K562 (cell line): ENCODE measurements around the gene PTCRA. TPM values are rescaled to one million over a fixed set of nuclear protein-coding genes. Genes with fewer than 3 reads are reported as not detected.

Experiments
- ATAC-seq: fragments of 200-7000 bp; cut with Tn5 transposase; 3 replicates; pipeline ENCODE4 v1.9.1; 2020; ENCODE audit warnings: moderate library complexity
- BruUV-seq: library from RNA; stranded (reverse); fragments of 400-500 nt; replicated peaks from 2 replicates; lab custom pipeline; 2021; lab: Mats Ljungman, UMichigan
- CTCF ChIA-PET: fragments of 300-600 bp; formaldehyde crosslinking; extraction: SDS; loops from one replicate; lab custom pipeline; 2021; ENCODE audit warnings: low intra/inter-chr PET ratio; lab: Yijun Ruan, JAX
- POLR2A ChIA-PET: fragments of 300-600, 350-650 bp; sonication (Branson Sonifier 250); formaldehyde crosslinking; extraction: SDS; loops from one replicate; lab custom pipeline; 2021; ENCODE audit warnings: antibody characterized with exemption, inconsistent platforms; lab: Yijun Ruan, JAX
- DNase-seq, 4 experiments: peaks; one replicate each; pipeline versions ENCODE4 v3.0.0 to v3.0.0-alpha.2; 2011 to 2018; ENCODE audit warnings: low spot score in 3 of 4, mixed read lengths in 3 of 4; ENCODE audit errors: extremely low read depth in 1 of 4
- FAIRE-seq: peaks from 2 replicates; lab custom pipeline; 2011; peaks lifted over from hg19 to GRCh38; lab: Jason Lieb, UNC
- H2AFZ ChIP-seq: 2 replicates; pipeline ENCODE4 v1.6.0; 2011; ENCODE audit warnings: low read depth, low read length, control low read depth, inconsistent platforms
- H3K27ac ChIP-seq: fragments of 200-600 bp; 3 replicates; pipeline ENCODE4 v1.8.0; 2011; ENCODE audit warnings: low read depth, mild to moderate bottlenecking, control low read depth, inconsistent platforms, low read length, moderate library complexity, mixed read lengths; ENCODE audit errors: extremely low read depth
- H3K27me3 ChIP-seq, 2 experiments: fragments of 300-600 bp in 1 of 2; 2 replicates in 1 of 2; 3 replicates in 1 of 2; pipeline versions ENCODE4 v1.6.0 to v1.8.0; 2011; ENCODE audit warnings: inconsistent platforms in 2 of 2, low read length in 2 of 2, mild to moderate bottlenecking in 1 of 2, mixed read lengths in 1 of 2, moderate library complexity in 1 of 2; ENCODE audit not compliant: control insufficient read depth in 2 of 2, insufficient read depth in 2 of 2
- H3K36me3 ChIP-seq: fragments of 300-600 bp; 3 replicates; pipeline ENCODE4 v1.8.0; 2011; ENCODE audit warnings: mild to moderate bottlenecking, low read length, inconsistent platforms; ENCODE audit not compliant: control insufficient read depth, insufficient read depth
- H3K4me1 ChIP-seq, 2 experiments: fragments of 200-600 bp in 1 of 2; replicated peaks in 1 of 2; 2 replicates in 1 of 2; 3 replicates in 1 of 2; pipeline versions ENCODE4 v1.5.1 to v1.8.0; 2011; ENCODE audit warnings: inconsistent platforms in 2 of 2, low read length in 2 of 2, mild to moderate bottlenecking in 1 of 2, mixed read lengths in 1 of 2, moderate library complexity in 1 of 2; ENCODE audit not compliant: control insufficient read depth in 2 of 2, insufficient read depth in 2 of 2
- H3K4me2 ChIP-seq: 2 replicates; pipeline ENCODE4 v1.6.1; 2011; ENCODE audit warnings: low read length, control low read depth, inconsistent platforms, mixed read lengths; ENCODE audit not compliant: insufficient read depth
- H3K4me3 ChIP-seq: fragments of 200-600 bp; sonication (generic), shearing (Covaris generic); 2 replicates; pipeline ENCODE4 v1.5.1; 2016; ENCODE audit warnings: control low read depth, inconsistent platforms
- H3K79me2 ChIP-seq: fragments of 200-600 bp; 3 replicates; pipeline ENCODE4 v1.8.0; 2011; ENCODE audit warnings: low read length, inconsistent platforms; ENCODE audit not compliant: control insufficient read depth, insufficient read depth
- H3K9ac ChIP-seq, 2 experiments: 2 replicates each; pipeline versions ENCODE4 v1.6.0 to v1.6.1; 2011; ENCODE audit warnings: low read depth in 2 of 2, low read length in 2 of 2, control low read depth in 1 of 2, inconsistent platforms in 1 of 2, mild to moderate bottlenecking in 1 of 2, mixed read lengths in 1 of 2; ENCODE audit not compliant: insufficient read depth in 1 of 2
- H3K9me1 ChIP-seq: one replicate; pipeline ENCODE4 v1.6.0; 2011; ENCODE audit warnings: inconsistent platforms, mild to moderate bottlenecking, low read length, moderate library complexity; ENCODE audit not compliant: control insufficient read depth, insufficient read depth
- H3K9me3 ChIP-seq: replicated peaks from 2 replicates; pipeline ENCODE4 v1.5.1; 2011; ENCODE audit warnings: low read depth, low read length, inconsistent platforms; ENCODE audit not compliant: control insufficient read depth, insufficient read depth
- H4K20me1 ChIP-seq: replicated peaks from 2 replicates; pipeline ENCODE4 v1.6.1; 2011; ENCODE audit warnings: low read length, inconsistent platforms, mixed read lengths; ENCODE audit not compliant: control insufficient read depth, insufficient read depth
- E2F3 ChIP-seq: fragments of 250-450 bp; sonication (Bioruptor Pico); IDR thresholded peaks from 2 replicates; pipeline ENCODE4 v1.4.0; 2020; ENCODE audit warnings: mild to moderate bottlenecking
- FOXA1 ChIP-seq: fragments of 450-650 bp; IDR thresholded peaks from 2 replicates; pipeline ENCODE4 v1.6.1; 2016; ENCODE audit warnings: mild to moderate bottlenecking, borderline replicate concordance
- FOXK2 ChIP-seq, 2 experiments: fragments of 450-650 bp; IDR thresholded peaks in 1 of 2; conservative IDR thresholded peaks in 1 of 2; 2 replicates each; pipeline ENCODE4 v1.6.1; 2016; ENCODE audit warnings: low read depth in 2 of 2, mild to moderate bottlenecking in 1 of 2
- OTX1 ChIP-seq: fragments of 450-650 bp; formaldehyde crosslinking; IDR thresholded peaks from 2 replicates; pipeline ENCODE4 v1.4.0; 2022; ENCODE audit warnings: mild to moderate bottlenecking
- POLR2G ChIP-seq: fragments of 200-400 bp; formaldehyde crosslinking; IDR thresholded peaks from 2 replicates; pipeline ENCODE4 v1.6.1; 2017; ENCODE audit warnings: low read depth, mild to moderate bottlenecking, antibody characterized with exemption, low read length, moderate library complexity
- RHOXF2B ChIP-seq: fragments of 250-450 bp; sonication (Bioruptor Pico); conservative IDR thresholded peaks from 2 replicates; pipeline ENCODE4 v1.5.1; 2021
- SETDB1 ChIP-seq: IDR thresholded peaks from one replicate; pipeline ENCODE4 v1.6.1; 2012; ENCODE audit warnings: low read length, control low read depth, inconsistent platforms
- ZC3H11A ChIP-seq: IDR thresholded peaks from 2 replicates; pipeline ENCODE4 v1.6.1; 2012; ENCODE audit warnings: low read depth, low read length, improper control_type of control experiment
- WGBS: fragments of 100-300 bp; shearing (Covaris generic); methylation state at CpG from one replicate; pipeline ENCODE4 v1.1.6; 2016; ENCODE audit warnings: low coverage, mixed read lengths; ENCODE audit not compliant: insufficient coverage; ENCODE audit errors: missing lambda C conversion rate; 5-methylcytosine and 5-hydroxymethylcytosine counted together
- in situ Hi-C: fragments of 300-500 bp; cut with MboI; formaldehyde crosslinking; loops from 4 replicates; pipeline ENCODE4 v1.15.0; 2018; ENCODE audit warnings: inconsistent platforms, mixed read lengths
- intact Hi-C: fragments of 100-400 bp; cut with micrococcal nuclease; formaldehyde crosslinking; loops from 2 replicates; pipeline ENCODE4 v1.14.2; 2022
- polyA plus RNA-seq, 8 experiments: library from polyadenylated mRNA; depleted of rRNA in 4 of 8; stranded (reverse) in 5 of 8; unstranded in 3 of 8; fragments of >200 nt; fragmentation: Nextera tagmentation in 2 of 8; fragmentation: Illumina TruSeq in 1 of 8; extraction: Ambion mirVana in 2 of 8; extraction: Trizol in 1 of 8; gene quantifications; 2 replicates each; pipeline versions ENCODE4 v1.2.1 to v1.2.3, GENCODE V29; 2011 to 2014; ENCODE audit warnings: inconsistent platforms in 1 of 8, missing spikeins in 1 of 8
- total RNA-seq, 7 experiments: library from RNA; depleted of rRNA in 6 of 7; stranded (reverse); fragments of >200 nt in 6 of 7; fragmentation: Illumina TruSeq in 2 of 7; extraction: Trizol in 2 of 7; gene quantifications; 2 replicates each; pipeline versions ENCODE4 v1.2.1 to v1.2.3, GENCODE V29; 2011 to 2021; ENCODE audit warnings: low replicate concordance in 1 of 7
- TF ChIP-seq, protein P1 (sequence below): fragments of 250-450 bp; sonication (Bioruptor Pico); IDR thresholded peaks from 2 replicates; pipeline ENCODE4 v1.8.0; 2021; ENCODE audit warnings: mild to moderate bottlenecking, moderate library complexity

PTCRA gene
- total and polyA plus RNA-seq, 9 of the 15 experiments (the other 6 are each of a cell fraction or from before 2014, with no cell fraction given), result 0.21 TPM; not detected in 8

DNA sequence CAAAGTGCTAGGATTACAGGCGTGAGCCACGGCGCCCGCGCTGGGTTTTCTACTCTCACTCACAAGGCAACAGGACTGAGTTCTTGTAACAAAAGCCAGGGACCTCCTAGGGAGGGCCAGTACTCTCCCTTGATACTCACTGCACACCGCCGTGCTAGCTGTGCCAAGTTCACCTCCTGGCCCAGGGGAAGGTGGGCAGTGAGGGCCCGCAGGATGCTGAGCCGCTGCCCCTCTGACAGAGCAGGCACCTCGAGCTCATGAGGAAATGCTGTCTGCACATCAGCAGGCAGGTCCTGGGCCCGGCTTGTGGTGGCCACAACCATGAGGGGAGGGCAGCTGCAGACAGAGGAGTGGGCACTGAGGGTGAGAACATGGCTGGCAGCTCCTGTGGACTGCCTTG, 51.4 kb downstream of the PTCRA start:
- 0 out of 2 replicates have a peak, but pooled peaks have one; percentile 21 for TF ChIP-seq POLR2G
- TF ChIP-seq RHOXF2B (CRISPR knock-in tag), result no peak
- POLR2A ChIA-PET, result interaction anchor here (0.6 kb wide), 1 partner anchor 9 kb away, joined by 3 read pairs; no protein-coding TSS in a partner anchor
- Histone ChIP-seq H3K4me3 (no peak overlapping the region), H3K36me3 (peaks cover 55% of the 10 kb centered on the region; the same call in 2 of the 3 replicates), H3K27me3 (no peaks in the 10 kb centered on the region), H3K4me1 (peaks cover 12 to 22% of the 10 kb centered on the region in 2 experiments), H3K9me3 (no peaks in the 10 kb centered on the region), H3K9me1 (no peaks in the 10 kb centered on the region), H2AFZ (no peak overlapping the region), H3K79me2 (no peaks in the 10 kb centered on the region), H3K27ac (no peak overlapping the region), H4K20me1 (no peaks in the 10 kb centered on the region), H3K9ac (peak overlapping the region in 1 of 2 experiments; percentile 17; a peak in 1 of 4 replicates), H3K4me2 (no peak overlapping the region)
- in situ Hi-C loops, result no loop called here
- intact Hi-C loops, result no loop called here
- CTCF ChIA-PET, result no interaction called here
- no TSS peak for BruUV-seq
- WGBS, result 85% methylated on average over 11 of the region's 11 CpGs
- no peak for DNase-seq
- no peak for ATAC-seq
- no peak for FAIRE-seq

DNA sequence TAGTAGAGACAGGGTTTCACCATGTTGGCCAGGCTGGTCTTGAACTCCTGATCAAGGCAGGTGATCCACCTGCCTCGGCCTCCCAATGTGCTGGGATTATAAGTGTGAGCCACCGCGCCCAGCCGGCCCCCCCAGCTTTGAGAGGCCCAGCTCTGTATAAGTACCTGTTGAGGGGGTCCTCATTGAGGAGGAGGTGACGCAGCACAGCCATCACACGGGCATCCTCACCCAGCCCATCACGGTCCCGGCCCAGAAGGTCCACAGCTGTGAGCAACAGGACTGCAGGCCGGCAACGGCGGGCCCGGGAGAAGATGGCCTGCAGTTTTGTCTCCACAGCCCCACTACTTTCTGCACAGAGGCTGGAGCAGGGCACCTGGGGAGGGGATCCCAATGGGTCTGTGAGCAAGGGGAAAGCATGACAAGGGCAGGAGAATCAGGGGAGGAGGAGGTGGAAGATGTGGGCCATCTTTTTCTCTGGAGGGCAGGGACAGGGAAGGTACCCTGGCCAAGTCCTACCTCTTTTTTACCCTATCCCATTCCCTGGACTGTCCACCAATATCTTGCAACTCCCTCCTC, 52.4 kb downstream of the PTCRA start:
- H3K27me3 ChIP-seq, result no peaks in the 10 kb centered on the region
- FAIRE-seq, result no peak
- no peaks in the 10 kb centered on the region for H3K79me2 ChIP-seq
- H3K27ac ChIP-seq, result no peak overlapping the region
- peaks cover 12 to 22% of the 10 kb centered on the region in 2 experiments for H3K4me1 ChIP-seq
- H3K4me2 ChIP-seq, result no peak overlapping the region
- BruUV-seq, result no TSS peak
- no peak overlapping the region; a peak in 1 of 4 replicates for H3K9ac ChIP-seq
- in situ Hi-C loops (no loop called here), intact Hi-C loops (no loop called here)
- H3K9me1 ChIP-seq, result no peaks in the 10 kb centered on the region
- no peak overlapping the region for H2AFZ ChIP-seq
- no peak overlapping the region for H3K4me3 ChIP-seq
- H4K20me1 ChIP-seq, result no peaks in the 10 kb centered on the region
- WGBS, result 89% methylated on average over 12 of the region's 12 CpGs
- H3K36me3 ChIP-seq, result peaks cover 55% of the 10 kb centered on the region; the same call in 2 of the 3 replicates
- CTCF ChIA-PET, result no interaction called here
- no peak for ATAC-seq
- POLR2A ChIA-PET, result interaction anchor here (0.6 to 0.7 kb wide), 3 partner anchors 11 to 505 kb away, joined by 3 read pairs; partner anchors contain the start of gene PEX6
- no peak for DNase-seq
- no peaks in the 10 kb centered on the region for H3K9me3 ChIP-seq
- TF ChIP-seq E2F3 (no peak), SETDB1 (no peak), ZC3H11A (no peak), FOXK2 (conservative IDR thresholded peaks at IDR 0.05 in 1 of 2, IDR thresholded peaks at IDR 0.05 in 1 of 2; ENCODE audit: low read depth in 2 of 2) (no peak), OTX1 (CRISPR knock-in tag) (no peak), FOXA1 (no peak)
- TF ChIP-seq, protein P1, sequence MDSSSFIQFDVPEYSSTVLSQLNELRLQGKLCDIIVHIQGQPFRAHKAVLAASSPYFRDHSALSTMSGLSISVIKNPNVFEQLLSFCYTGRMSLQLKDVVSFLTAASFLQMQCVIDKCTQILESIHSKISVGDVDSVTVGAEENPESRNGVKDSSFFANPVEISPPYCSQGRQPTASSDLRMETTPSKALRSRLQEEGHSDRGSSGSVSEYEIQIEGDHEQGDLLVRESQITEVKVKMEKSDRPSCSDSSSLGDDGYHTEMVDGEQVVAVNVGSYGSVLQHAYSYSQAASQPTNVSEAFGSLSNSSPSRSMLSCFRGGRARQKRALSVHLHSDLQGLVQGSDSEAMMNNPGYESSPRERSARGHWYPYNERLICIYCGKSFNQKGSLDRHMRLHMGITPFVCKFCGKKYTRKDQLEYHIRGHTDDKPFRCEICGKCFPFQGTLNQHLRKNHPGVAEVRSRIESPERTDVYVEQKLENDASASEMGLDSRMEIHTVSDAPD (CRISPR knock-in tag), result no peak
